ENCODE data around the gene PPP1R8.

DNA sequence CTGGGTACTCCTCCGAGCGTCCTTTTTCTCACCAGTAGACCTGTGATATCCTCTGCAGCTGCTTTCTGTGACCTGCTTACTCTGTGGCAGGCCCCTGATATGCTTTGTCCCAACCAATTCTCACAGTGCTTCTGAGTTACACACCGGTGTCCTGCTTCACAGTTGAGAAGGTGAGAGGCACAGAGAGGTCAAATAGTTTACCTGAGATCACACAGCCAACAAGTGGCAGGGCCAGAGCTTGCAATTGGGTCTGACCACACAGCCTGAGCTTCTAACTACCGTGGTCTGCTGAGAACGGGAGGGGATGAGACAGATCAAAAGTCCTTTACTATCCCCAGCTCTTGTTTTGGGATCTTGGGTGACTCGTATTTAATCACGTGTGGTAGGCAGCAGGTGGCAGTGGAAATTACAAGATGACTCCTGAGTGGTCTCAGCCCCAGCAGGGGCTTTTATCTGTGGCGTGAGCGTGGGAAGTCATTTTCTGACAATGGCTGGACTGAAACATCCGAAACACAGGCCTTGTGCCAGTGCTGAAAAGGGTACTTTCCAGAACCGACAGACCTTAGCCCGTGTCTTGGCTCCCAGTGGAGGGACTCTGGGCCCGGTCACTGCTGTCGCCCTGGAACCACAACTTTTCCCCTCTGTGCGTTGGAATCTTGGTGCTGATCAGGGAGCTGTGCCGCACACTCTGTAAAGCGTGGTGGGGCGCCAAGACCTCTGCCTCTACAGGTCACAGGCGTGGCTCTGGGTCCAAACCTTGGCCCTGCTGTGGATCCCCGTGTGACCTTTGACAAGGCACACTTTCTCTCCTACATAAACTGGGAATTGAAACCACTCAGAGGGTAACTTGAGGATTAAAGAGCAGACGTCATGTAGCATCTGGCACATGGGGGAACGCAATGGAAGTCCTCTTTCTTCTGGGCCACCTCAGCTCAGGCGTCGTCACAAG lies 53.7 kb downstream of the PPP1R8 start:
- TF ChIP-seq, protein P1, sequence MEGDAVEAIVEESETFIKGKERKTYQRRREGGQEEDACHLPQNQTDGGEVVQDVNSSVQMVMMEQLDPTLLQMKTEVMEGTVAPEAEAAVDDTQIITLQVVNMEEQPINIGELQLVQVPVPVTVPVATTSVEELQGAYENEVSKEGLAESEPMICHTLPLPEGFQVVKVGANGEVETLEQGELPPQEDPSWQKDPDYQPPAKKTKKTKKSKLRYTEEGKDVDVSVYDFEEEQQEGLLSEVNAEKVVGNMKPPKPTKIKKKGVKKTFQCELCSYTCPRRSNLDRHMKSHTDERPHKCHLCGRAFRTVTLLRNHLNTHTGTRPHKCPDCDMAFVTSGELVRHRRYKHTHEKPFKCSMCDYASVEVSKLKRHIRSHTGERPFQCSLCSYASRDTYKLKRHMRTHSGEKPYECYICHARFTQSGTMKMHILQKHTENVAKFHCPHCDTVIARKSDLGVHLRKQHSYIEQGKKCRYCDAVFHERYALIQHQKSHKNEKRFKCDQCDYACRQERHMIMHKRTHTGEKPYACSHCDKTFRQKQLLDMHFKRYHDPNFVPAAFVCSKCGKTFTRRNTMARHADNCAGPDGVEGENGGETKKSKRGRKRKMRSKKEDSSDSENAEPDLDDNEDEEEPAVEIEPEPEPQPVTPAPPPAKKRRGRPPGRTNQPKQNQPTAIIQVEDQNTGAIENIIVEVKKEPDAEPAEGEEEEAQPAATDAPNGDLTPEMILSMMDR (IDR thresholded peaks at IDR 0.05): no peak
- no peak for TF ChIP-seq POLR2A (IDR thresholded peaks at IDR 0.05)
